Activated CD4-positive, alpha-beta T cell treated with anti-CD3 and anti-CD28 coated beads, Interleukin-2, amount 10 ng/mL, durations not matched to agents 7 days and 5 days (primary cell): ENCODE measurements around the gene GNG13. TPM values are rescaled to one million over a fixed set of nuclear protein-coding genes. Genes with fewer than 3 reads are reported as not detected.
"Not testable (repeated sequence)": the region's sequence is repeated elsewhere in the genome, so short reads cannot be mapped to it uniquely, and the experiment has no call there.

Experiments used
- CTCF ChIA-PET: fragments of 350-600 bp; sonication (Branson Sonifier 250); formaldehyde crosslinking; loops from one replicate; lab custom pipeline; 2021; ENCODE audit warnings: antibody characterized with exemption; lab: Charles Lee
- POLR2A ChIA-PET: fragments of 350-600 bp; sonication (Branson Sonifier 250); formaldehyde crosslinking; loops from one replicate; lab custom pipeline; 2021; ENCODE audit warnings: antibody characterized with exemption; lab: Charles Lee
- DNase-seq: peaks from one replicate; pipeline ENCODE4 v3.0.0-alpha.2; 2020
- H3K27ac Mint-ChIP-seq: one replicate; pipeline ENCODE4 v1.8.0; 2021; ENCODE audit warnings: mild to moderate bottlenecking, moderate library complexity, mixed read lengths
- H3K27me3 Mint-ChIP-seq: one replicate; pipeline ENCODE4 v1.8.0; 2021; ENCODE audit warnings: mixed read lengths
- H3K36me3 Mint-ChIP-seq: one replicate; pipeline ENCODE4 v1.8.0; 2021; ENCODE audit warnings: low read depth, mixed read lengths
- H3K4me1 Mint-ChIP-seq: one replicate; pipeline ENCODE4 v1.8.0; 2021; ENCODE audit warnings: mixed read lengths
- H3K4me3 Mint-ChIP-seq: one replicate; pipeline ENCODE4 v1.8.0; 2021; ENCODE audit warnings: mild to moderate bottlenecking, moderate library complexity, mixed read lengths
- H3K9me3 Mint-ChIP-seq: one replicate; pipeline ENCODE4 v1.8.0; 2021; ENCODE audit warnings: mixed read lengths
- total RNA-seq, 2 experiments: library from RNA; stranded (reverse); gene quantifications; one replicate each; pipeline ENCODE4 v1.2.3, GENCODE V29; 2021

Gene GNG13
- total RNA-seq, 2 experiments from 2014 or later: not detected

- CTCF ChIA-PET: interaction anchor here (1.4 kb wide), 1 partner anchor 13 kb away, joined by 3 read pairs; no protein-coding TSS in a partner anchor
- no peak overlapping the region for H3K4me3 Mint-ChIP-seq
- H3K27me3 Mint-ChIP-seq: no peaks in the 10 kb centered on the region
- POLR2A ChIA-PET: no interaction called here
- no peaks in the 10 kb centered on the region for H3K4me1 Mint-ChIP-seq
- H3K9me3 Mint-ChIP-seq: no peaks in the 10 kb centered on the region
- H3K27ac Mint-ChIP-seq: no peak overlapping the region
- DNase-seq: no peak
- H3K36me3 Mint-ChIP-seq: no peaks in the 10 kb centered on the region
These were observed 36.3 kb downstream of the GNG13 start for GRCh38 chr16:764184-764750.

DNA sequence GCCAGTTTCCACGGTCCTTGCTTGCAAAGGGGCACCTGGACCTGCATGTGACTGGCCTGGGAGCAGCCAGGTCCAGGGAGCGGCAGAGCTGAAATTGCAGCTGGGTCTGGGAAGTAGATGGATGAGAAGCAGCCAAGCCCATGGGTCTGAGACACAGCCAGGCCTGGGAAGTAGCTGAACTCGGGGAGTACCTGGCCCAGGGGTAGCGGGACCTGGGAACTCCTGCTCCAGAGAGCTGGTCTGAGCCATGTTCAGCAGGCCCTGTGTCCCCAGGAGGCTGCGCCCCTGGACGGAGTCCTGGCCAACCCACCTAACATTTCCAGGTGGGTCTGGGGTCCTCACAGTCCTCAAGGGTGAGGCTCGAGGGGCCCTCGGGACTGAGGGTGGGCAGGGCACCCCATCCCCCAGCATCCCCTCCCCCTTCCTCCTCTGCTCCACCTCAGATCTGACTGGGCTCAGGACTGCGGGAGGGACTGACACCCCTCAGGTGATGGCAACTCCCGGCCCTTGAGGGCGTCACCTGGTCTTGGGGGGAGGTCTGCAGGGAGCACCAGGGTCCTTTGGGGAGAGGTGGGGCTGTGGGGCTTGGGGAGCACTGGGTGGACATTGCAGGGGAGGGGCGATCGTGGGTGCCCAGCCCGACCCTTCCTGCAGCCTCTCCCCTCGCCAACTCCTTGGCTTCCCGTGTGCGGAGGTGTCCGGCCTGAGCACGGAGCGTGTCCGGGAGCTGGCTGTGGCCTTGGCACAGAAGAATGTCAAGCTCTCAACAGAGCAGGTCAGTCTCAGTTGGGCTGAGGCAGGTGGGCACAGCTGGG is 37.0 kb downstream of the GNG13 start:
- Mint-ChIP-seq H3K36me3 (no peaks in the 10 kb centered on the region), H3K27ac (no peak overlapping the region), H3K27me3 (no peaks in the 10 kb centered on the region), H3K9me3 (no peaks in the 10 kb centered on the region), H3K4me3 (no peak overlapping the region), H3K4me1 (no peaks in the 10 kb centered on the region)
- ChIA-PET POLR2A (no interaction called here), CTCF (interaction anchor here (1.4 kb wide), 1 partner anchor 13 kb away, joined by 3 read pairs; no protein-coding TSS in a partner anchor)
- no peak for DNase-seq

GRCh38 chr16:762595-763268 is 37.8 kb downstream of the GNG13 start:
- Mint-ChIP-seq H3K27me3 (no peaks in the 10 kb centered on the region), H3K27ac (peak overlapping the region; percentile 5), H3K9me3 (no peaks in the 10 kb centered on the region), H3K4me3 (no peak overlapping the region), H3K4me1 (no peaks in the 10 kb centered on the region), H3K36me3 (no peaks in the 10 kb centered on the region)
- no peak for DNase-seq
- POLR2A ChIA-PET: no interaction called here
- CTCF ChIA-PET: no interaction called here

- Mint-ChIP-seq H3K27ac (no peak overlapping the region), H3K4me1 (no peaks in the 10 kb centered on the region), H3K36me3 (no peaks in the 10 kb centered on the region), H3K4me3 (no peak overlapping the region), H3K27me3 (no peaks in the 10 kb centered on the region), H3K9me3 (no peaks in the 10 kb centered on the region)
- DNase-seq: no peak
- ChIA-PET CTCF (no interaction called here), POLR2A (no interaction called here)
These were observed 38.7 kb downstream of the GNG13 start for GRCh38 chr16:761625-762513.

GRCh38 chr16:760545-761343 is 39.8 kb downstream of the GNG13 start, which contains the start of gene MSLN:
Gene MSLN, plus strand, starts transcription at chr16:760734. Its CDS starts 1,947 bp downstream, at chr16:762681.
- no peak for DNase-seq
- no peak within 1 kb of the TSS for H3K27ac Mint-ChIP-seq
- H3K4me3 Mint-ChIP-seq: no peak within 1 kb of the TSS
- H3K27me3 Mint-ChIP-seq: peaks cover 5% of the 10 kb centered on the region
- POLR2A ChIA-PET: no interaction called here
- H3K4me1 Mint-ChIP-seq: no peaks in the 10 kb centered on the region
- H3K36me3 Mint-ChIP-seq: no peaks in the 10 kb centered on the region
- H3K9me3 Mint-ChIP-seq: no peaks in the 10 kb centered on the region
- CTCF ChIA-PET: no interaction called here

GRCh38 chr16:760065-760464 is 40.5 kb downstream of the GNG13 start:
- ChIA-PET POLR2A (no interaction called here), CTCF (no interaction called here)
- no peak for DNase-seq
- Mint-ChIP-seq H3K9me3 (no peaks in the 10 kb centered on the region), H3K27me3 (peaks cover 5% of the 10 kb centered on the region), H3K27ac (no peak overlapping the region), H3K4me3 (no peak overlapping the region), H3K36me3 (no peaks in the 10 kb centered on the region), H3K4me1 (no peaks in the 10 kb centered on the region)

GRCh38 chr16:759110-759910 is 41.2 kb downstream of the GNG13 start:
- Mint-ChIP-seq H3K36me3 (no peaks in the 10 kb centered on the region), H3K27me3 (peaks cover 7% of the 10 kb centered on the region), H3K9me3 (no peaks in the 10 kb centered on the region), H3K4me1 (peaks cover 3% of the 10 kb centered on the region), H3K27ac (no peak overlapping the region), H3K4me3 (no peak overlapping the region)
- no peak for DNase-seq
- POLR2A ChIA-PET: no interaction called here
- CTCF ChIA-PET: no interaction called here

GRCh38 chr16:756428-756827 is 44.1 kb downstream of the GNG13 start:
- Mint-ChIP-seq H3K36me3 (no peaks in the 10 kb centered on the region), H3K27me3 (peaks cover 7% of the 10 kb centered on the region), H3K9me3 (no peaks in the 10 kb centered on the region), H3K27ac (no peak overlapping the region), H3K4me1 (peaks cover 3% of the 10 kb centered on the region), H3K4me3 (no peak overlapping the region)
- ChIA-PET CTCF (interaction anchor here (0.8 kb wide), 1 partner anchor 16 kb away, joined by 3 read pairs; the partner anchor contains the start of gene CIAO3), POLR2A (interaction anchor here (0.6 kb wide), 1 partner anchor 35 kb away, joined by 4 read pairs; the partner anchor contains the start of gene ANTKMT)
- no peak for DNase-seq

GRCh38 chr16:754656-755055 is 45.9 kb downstream of the GNG13 start:
- no peak for DNase-seq
- POLR2A ChIA-PET: no interaction called here
- Mint-ChIP-seq H3K4me3 (no peak overlapping the region), H3K27me3 (peaks cover 7% of the 10 kb centered on the region), H3K9me3 (no peaks in the 10 kb centered on the region), H3K36me3 (no peaks in the 10 kb centered on the region), H3K4me1 (peaks cover 3% of the 10 kb centered on the region), H3K27ac (no peak overlapping the region)
- CTCF ChIA-PET: no interaction called here

DNA sequence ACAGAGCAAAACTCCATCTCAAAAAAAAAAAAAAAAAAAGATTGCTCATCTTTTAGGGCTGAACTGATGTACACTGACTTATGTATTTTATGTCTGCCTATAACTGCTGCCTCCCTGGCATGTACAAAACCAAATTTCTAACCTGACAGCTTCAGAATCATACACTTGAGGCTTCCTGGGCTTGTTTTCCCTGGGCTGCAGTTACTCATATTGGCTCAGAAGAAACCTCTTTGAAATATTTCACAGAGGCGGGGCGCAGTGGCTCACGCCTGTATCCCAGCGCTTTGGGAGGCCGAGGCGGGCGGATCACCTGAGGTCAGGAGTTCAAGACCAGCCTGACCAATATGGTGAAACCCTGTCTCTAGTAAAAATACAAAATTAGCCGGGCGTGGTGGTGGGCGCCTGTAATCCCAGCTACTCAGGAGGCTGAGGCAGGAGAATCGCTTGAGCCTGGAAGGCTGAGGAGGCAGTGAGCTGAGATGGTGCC is 46.4 kb downstream of the GNG13 start:
- H3K27ac Mint-ChIP-seq, H3K4me1 Mint-ChIP-seq, H3K27me3 Mint-ChIP-seq, POLR2A ChIA-PET, DNase-seq, CTCF ChIA-PET, H3K36me3 Mint-ChIP-seq, H3K9me3 Mint-ChIP-seq, H3K4me3 Mint-ChIP-seq: not testable (repeated sequence)

DNA sequence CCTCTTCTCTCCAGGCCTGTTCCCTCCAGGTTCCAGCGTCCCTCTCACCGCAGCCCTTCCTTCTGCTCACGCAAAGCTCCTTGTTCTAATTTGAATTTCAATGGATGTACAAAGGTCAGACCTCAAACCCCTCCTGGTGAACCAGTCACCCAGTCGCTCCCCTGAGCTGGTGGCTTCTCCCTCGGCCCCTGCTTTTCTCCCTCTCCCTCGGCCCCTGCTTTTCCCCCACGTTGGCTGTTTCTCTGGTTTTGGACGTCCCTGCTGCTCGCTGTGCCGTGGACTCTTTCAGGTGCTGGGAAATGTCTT is 48.6 kb downstream of the GNG13 start:
- Mint-ChIP-seq H3K4me1 (peaks cover 3% of the 10 kb centered on the region), H3K4me3 (no peak overlapping the region), H3K27me3 (peaks cover 7% of the 10 kb centered on the region), H3K36me3 (no peaks in the 10 kb centered on the region), H3K27ac (no peak overlapping the region), H3K9me3 (no peaks in the 10 kb centered on the region)
- ChIA-PET POLR2A (no interaction called here), CTCF (no interaction called here)
- no peak for DNase-seq
